Suprapubic skin (tissue), 3 donors: ENCODE results near the gene LMBRD1.

ENCODE experiments used
- CTCF ChIP-seq, 2 donors: fragments of 200-600 bp in 1 of 2; fragments of 450-650 bp in 1 of 2; sonication (generic) in 1 of 2; IDR thresholded peaks; one replicate each; pipeline ENCODE4 v1.5.1; 2016 to 2019; ENCODE audit warnings: antibody characterized with exemption in 2 of 2, mild to moderate bottlenecking in 1 of 2, moderate library complexity in 1 of 2
- POLR2A ChIP-seq, 2 donors: fragments of 450-650 bp; IDR thresholded peaks; one replicate each; pipeline ENCODE4 v1.6.1; 2017; ENCODE audit warnings: antibody characterized with exemption in 2 of 2, mild to moderate bottlenecking in 2 of 2, moderate library complexity in 2 of 2

- TF ChIP-seq CTCF (IDR thresholded peaks at IDR 0.05) (no peak), POLR2A (IDR thresholded peaks at IDR 0.05) (no peak)
Observed at GRCh38 chr6:69680302-69680701, 116.5 kb downstream of the LMBRD1 start.
